LHCN-M2 (cell line): Measurements from ENCODE around the gene MCF2L. TPM values are rescaled to one million over a fixed set of nuclear protein-coding genes. Genes with fewer than 3 reads are reported as not detected.
A peak's percentile ranks its signal among the peaks of the same experiment; 100 is the strongest.
"Not testable (repeated sequence)": the region's sequence is repeated elsewhere in the genome, so short reads cannot be mapped to it uniquely, and the experiment has no call there.

Experiments
- DNase-seq: peaks from one replicate; pipeline ENCODE4 v3.0.0-alpha.2; 2012; ENCODE audit warnings: low read depth
- polyA plus RNA-seq: library from polyadenylated mRNA; unstranded; fragments of >200 nt; gene quantifications from one replicate; pipeline ENCODE4 v1.2.1, GENCODE V29; 2012; ENCODE audit warnings: missing spikeins
- total RNA-seq: library from RNA; depleted of rRNA; stranded (reverse); fragments of >200 nt; gene quantifications from 2 replicates; pipeline ENCODE4 v1.2.3, GENCODE V29; 2014; rRNA removed

Gene MCF2L, protein sequence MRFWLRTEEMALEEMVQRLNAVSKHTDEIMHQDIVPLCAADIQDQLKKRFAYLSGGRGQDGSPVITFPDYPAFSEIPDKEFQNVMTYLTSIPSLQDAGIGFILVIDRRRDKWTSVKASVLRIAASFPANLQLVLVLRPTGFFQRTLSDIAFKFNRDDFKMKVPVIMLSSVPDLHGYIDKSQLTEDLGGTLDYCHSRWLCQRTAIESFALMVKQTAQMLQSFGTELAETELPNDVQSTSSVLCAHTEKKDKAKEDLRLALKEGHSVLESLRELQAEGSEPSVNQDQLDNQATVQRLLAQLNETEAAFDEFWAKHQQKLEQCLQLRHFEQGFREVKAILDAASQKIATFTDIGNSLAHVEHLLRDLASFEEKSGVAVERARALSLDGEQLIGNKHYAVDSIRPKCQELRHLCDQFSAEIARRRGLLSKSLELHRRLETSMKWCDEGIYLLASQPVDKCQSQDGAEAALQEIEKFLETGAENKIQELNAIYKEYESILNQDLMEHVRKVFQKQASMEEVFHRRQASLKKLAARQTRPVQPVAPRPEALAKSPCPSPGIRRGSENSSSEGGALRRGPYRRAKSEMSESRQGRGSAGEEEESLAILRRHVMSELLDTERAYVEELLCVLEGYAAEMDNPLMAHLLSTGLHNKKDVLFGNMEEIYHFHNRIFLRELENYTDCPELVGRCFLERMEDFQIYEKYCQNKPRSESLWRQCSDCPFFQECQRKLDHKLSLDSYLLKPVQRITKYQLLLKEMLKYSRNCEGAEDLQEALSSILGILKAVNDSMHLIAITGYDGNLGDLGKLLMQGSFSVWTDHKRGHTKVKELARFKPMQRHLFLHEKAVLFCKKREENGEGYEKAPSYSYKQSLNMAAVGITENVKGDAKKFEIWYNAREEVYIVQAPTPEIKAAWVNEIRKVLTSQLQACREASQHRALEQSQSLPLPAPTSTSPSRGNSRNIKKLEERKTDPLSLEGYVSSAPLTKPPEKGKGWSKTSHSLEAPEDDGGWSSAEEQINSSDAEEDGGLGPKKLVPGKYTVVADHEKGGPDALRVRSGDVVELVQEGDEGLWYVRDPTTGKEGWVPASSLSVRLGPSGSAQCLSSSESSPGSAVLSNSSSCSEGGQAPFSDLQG
- total RNA-seq: 10.9 and 14.5 TPM in 2 replicates
- polyA plus RNA-seq: 26.4 TPM

DNA sequence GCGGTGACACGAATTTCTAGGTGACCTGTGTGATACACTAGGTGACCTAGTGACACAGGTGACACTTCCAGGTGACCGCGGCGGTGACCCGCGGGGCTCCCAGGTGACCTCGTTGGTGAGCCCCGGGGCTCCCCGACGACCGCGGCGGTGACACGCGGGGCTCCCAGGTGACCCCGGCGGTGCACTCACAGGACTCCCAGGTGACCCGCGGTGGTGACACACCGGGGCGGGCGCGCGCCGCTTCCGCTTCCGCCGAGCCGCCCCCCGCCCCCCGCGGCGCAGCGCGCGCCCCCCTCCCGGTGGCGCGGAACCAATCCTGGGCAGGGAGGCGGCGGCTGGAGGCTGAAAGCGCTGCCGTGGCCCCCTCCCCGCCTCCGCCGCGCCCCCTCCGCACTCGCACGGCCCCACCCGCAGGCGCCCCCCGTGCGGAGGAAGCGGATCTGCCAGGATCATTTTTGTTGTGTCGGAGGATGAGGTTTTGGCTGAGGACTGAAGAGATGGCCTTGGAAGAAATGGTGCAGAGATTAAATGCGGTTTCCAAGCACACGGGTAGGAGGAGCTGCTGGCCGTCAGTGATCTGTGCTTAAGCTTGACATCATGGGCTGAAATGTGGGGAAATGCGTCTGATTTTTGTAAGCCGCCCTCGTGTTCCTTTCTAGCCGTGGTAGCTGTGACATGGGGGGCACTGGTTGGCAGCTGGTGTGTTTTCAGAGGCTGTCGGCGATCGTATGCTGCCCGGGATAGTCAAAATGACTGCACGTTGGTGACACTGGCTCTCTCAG, at the start of gene MCF2L:
Gene MCF2L, plus strand, starts transcription at position 305 of the 782 bp plus-strand sequence. Its CDS starts 166 bp downstream, at position 471.
- DNase-seq: peak; percentile 31

DNA sequence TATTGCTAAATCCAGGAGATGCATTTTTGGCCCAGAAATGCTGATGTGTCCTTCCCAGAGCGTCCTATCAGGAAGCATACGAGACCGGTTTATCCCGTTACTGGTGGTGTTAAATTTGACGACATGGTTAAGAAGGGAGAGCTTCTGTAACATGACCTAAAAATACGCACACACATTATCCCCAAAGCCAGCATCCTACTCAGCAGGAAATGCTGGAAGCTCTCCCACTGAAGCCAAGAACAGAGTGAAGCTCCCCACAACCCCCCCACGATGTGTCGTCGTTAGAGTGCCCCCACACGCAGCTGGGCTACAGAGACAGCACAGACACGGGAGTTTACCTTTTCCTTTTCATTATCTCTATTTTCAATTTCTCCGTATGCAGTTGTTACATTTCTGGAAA, 45.1 kb upstream of the MCF2L start:
- DNase-seq: no peak

DNA sequence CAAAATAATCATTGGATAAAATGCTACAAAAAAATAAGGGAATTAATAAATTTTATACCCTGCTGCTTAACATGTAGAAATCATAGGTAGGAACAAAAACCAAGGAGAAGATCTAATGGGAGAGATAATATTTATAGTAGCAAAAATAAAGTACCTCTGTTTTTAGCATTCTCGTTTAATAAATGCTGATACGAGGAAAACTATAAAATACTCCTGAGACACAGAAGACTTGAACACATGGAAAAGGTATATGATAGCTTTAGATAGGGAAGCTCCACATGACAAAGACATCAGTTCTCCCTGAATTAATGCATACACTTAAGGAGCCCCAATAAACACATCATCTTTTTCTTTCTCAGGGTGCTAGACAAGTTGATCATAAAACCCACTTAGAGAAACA, 44.6 kb upstream of the MCF2L start:
- no peak for DNase-seq

DNA sequence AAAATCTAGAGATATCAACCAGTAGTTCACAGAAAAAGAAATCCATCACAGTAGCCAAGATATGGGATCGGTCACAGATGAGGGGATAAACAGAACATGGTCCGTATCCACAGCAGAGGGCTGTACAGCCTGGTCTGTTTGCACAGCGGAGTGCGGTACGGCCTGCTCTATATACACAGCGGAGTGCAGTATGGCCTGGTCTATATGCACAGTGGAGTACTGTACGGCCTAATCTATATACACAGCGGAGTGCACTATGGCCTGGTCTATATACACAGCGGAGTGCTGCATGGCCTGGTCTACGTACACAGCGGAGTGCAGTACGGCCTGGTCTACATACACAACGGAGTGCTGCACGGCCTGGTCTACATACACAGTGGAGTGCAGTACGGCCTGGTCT, 43.0 kb upstream of the MCF2L start:
- no peak for DNase-seq

DNA sequence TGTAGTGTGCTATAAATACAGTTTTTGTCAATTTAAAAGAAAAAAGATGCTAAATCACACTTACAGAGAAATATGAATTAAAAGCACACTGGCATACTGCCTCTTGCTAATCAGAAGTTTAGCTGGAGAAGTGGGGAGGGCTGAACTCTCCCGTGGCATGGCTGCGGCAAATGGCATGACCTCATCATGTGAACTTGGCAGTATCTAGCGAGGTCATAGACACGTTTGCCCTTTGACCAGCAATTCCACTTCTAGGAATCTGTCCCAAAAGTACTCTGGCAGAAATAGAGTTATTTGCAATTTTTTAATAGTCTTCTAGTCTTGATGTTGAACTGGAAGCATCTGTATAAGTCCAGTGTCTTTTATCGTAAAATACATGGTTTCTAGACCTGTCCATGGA, 42.0 kb upstream of the MCF2L start:
- no peak for DNase-seq

DNA sequence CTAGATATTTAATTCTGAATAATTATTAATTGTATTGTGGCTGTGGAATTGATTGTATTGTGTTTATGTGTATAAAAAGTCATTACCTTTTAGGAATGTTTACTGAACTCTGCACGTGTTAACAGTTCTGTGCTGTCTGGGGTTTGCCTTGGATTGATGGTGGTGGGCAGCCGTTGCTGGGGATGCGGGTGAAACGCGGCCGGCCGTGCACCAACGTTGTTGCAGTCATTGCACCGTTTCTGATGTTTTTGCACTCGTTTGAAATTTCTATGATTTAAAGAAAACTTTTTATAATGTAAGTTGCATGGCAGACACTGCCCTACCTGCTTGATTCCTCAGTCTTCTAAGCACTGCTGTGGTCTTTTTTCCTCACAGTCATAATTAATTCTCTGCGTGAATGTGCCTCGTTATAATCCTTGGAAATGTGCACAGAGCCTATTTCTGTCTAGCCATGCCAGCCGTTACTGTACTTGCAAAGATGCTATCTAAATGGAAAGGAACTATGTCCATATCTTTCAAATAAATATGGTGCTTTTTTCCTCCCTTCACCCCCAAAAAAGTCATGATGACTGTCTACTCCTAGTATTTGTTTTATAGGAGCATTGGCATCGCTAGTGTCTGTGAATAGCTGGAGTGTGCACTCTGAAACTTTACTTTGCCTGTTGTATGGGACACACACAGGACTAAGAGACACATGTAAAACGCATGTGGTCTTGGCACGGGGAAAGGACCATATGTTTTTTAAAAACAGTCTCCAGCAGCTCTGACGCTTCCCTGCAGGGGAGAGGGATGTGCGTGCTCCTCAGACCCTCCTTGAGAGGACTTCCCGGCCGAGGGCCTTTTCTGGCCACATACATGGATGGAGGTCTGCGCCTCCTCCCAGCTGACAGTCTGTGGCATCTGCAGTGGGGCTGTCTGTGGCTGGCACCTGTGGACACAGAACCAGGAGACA, 40.7 kb upstream of the MCF2L start:
- DNase-seq: no peak

DNA sequence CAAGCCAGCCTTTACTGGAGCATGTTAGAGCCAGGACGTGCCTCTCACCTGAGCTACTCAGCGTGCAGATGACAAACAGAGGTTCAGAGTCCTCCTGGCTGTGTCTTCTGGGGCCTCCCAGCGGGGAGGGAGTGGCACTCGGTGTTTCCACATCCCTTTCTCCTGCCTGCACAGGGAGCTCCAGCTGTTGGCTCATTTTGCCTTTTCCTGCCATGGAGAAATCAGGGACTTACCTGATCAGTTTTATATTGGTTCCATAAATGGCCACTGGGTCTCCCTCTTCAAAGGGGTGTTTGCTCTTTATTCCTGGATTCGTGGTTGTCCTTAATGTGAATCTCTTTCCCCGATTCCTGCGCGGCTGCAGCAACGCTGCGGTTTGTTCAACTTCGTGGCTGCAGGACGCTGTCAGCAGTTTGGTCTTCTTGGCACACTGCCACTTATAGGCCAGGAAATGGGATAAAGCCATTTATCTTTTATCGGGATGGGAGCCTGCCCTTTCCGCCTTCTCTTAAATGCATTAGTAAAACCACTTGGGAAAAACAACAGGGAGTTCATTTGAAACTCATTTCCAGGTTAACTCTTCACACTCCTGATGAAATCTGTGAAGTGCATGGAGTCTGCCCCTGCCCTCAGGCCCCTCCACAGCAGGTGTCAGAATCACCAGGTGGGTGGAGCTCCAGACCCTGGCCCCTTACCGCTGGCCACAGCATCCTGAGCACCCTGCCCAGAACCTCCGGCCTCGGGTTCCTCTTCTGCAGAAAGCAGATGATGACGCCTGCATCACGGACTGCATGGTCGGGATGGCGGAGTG, 39.8 kb upstream of the MCF2L start:
- peak; percentile 13 for DNase-seq

DNA sequence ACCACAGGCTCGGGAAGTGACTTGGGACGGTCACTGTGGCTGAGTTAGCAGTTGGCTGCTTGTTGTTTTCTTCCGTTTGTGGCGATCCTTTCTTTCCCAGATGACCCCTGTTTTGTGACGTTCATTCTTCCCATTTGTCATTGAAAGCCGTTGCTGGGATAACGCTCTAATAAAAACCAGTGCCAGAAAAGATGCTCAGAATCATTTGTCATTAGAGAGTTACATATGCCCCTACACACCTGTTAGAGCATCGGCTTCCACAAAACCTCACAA, 39.3 kb upstream of the MCF2L start:
- no peak for DNase-seq

DNA sequence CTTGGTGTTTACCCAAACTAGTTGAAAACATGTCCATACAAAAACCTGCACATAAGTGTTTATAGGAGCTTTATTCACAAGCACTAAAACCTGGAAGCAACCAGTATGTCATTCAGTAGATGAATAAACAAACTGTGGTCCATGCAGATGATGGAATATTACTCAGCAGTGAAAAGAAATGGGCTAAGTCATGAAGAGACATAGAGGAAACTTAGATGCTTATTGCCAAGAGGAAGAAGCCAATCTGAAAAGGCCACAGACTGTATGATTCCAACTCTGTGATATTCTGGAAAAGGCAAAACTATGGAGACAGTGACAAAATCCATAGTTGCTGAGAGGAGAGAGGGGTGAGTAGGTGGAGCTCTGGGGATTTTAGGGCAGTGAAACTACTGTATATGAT, 38.8 kb upstream of the MCF2L start:
- no peak for DNase-seq

DNA sequence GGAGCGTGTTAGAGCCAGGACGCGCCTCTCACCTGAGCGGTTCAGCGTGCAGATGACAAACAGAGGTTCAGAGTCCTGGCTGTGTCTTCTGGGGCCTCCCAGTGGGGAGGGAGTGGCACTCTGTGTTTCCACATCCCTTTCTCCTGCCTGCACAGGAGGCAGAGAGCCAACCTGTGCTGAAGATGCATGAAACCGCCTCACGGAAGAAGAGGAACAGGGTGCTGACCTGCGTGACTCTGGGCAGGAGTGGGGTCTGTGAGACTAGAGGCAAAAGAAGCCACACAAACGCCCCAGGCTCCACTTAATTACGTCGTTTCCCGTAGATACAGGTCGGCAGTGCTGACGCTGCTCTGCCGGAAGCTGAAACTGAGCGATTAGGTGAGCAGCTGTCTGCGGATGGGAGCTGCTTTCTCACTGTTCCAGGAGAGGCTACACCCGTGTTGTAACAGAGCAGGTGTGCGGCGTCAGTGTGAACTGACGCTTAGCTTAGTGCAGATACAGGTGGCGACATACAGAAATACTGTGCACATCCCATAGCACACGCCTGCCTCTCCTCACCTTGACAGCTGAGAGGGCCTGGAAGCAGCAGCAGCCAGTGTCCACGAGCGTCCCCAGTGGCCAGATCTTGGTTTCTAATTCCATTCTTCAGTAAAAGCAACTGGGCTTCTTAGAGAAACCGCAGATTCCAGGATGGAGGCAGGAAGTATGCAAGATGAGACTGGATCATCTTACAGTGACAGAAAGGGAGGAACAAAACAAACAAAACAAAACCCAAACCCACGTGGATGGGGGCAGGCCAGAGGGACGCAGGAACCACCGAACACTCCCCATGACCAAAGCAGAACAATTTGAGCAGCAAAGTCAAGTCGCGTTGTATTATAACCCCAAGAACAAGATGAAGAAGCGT, 37.7 kb upstream of the MCF2L start:
- DNase-seq: peak; percentile 89

DNA sequence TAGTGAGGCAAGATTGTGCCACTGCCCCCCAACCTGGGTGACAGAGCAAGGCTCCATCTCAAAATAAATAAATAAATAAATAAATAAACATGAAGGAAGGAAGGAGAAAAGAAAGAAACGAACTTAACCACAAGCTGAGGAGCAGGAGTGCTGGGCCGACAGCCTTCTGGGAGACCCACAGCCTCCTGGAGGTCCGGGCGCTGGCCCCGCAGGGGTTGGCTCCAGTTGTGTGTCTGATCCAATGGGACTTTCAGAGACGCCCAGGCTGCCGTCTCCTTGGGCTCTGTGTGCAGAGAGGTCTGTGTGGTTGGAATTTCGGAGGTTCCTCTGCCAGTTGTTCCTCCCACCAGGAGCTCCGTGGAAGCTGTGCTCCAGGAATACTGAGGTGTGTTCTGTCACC, 36.0 kb upstream of the MCF2L start:
- DNase-seq: no peak

DNA sequence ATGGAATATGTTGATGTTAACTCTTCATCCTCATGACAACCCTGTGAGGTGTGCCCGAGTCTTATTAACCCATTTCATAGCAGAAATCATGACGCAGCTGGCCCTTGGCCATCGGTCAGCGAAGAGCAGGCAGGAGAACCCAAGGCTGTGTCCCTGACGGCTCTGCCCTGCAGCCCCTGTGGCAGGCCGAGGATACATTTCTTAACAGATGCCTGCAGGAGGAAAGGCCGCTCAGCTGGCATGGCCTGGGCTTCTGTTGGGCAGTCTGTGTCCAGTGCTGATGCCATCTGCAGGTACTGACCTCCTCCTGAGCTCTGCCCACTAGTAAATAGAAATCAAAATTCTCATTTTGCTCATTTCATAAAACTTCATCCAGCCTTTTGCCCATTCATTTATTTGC, 35.4 kb upstream of the MCF2L start:
- DNase-seq: no peak

DNA sequence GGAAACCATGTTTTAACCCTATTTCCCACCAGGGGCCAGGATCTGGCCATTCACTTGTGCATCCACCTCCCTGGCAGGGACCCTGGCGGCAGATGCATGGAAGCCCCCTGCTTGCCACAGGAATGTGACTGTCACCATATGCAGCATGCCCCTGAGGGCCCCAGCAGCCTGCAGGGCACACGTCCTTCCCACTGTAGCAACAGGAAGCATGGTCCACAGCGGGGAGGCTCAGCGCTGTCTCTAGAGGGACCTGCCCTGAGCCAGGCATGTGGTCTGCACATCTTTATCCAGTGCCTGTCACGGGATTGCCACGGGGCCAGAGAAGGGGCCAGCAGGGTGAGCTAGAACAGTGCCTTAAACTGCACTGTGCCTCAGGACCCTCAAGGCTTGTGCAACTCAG, 34.9 kb upstream of the MCF2L start:
- DNase-seq: no peak

DNA sequence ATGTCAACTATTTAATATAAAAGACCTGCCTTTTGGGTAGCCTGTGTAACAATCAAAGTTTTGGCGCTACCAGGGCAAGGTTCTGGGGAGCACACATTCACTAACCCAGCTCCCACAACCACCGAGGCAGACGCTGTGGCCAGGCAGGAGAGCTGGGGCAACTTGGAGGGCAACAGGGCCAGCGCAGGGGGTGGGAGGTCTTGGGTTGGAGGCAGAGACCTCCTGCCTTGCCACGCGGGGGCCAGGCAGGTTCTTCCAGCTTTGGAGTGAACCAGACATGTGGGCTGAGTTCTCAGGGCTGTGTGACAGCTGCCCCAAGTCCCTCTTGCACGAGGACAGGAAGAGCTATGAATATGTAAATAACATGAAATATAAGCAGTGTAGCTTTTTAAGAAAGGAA, 30.3 kb upstream of the MCF2L start:
- no peak for DNase-seq

DNA sequence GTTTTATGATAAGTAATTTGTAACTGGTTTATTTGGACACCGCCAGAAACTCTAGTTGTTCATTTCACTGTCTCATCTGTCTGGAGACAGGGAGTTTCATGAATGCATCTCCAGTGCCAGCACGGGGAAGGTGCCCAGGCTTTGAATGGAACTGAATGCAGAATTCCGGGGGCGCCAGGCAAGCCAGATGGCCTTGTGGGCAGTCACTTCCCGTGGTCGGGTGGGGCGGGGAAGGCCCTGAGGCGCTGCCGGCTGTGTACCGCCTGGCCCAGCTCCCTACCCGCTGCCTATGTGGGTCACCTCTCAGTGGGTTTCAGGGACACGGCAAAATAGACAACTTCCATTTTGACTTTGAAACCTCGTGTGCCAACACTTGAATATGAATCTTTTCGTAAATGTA, 28.8 kb upstream of the MCF2L start:
- DNase-seq: no peak

DNA sequence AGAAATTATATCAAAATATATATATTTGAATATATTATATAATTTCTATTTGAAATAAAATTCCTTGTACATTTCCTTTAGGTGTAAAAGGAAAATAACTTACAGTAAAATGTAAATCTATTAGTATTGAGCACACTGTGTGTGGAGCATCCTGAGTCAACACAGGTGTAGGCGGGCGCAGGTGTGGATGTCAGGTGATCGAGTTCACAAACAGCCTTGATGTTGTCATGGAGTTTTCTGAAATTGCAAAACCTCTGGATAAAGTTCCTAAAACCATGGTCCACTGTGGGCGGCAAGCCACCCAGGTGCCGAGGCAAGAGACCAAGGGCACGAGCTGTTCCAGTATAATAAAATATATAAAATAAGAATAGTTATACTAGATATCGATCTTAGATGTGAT, 27.7 kb upstream of the MCF2L start:
- DNase-seq: no peak

DNA sequence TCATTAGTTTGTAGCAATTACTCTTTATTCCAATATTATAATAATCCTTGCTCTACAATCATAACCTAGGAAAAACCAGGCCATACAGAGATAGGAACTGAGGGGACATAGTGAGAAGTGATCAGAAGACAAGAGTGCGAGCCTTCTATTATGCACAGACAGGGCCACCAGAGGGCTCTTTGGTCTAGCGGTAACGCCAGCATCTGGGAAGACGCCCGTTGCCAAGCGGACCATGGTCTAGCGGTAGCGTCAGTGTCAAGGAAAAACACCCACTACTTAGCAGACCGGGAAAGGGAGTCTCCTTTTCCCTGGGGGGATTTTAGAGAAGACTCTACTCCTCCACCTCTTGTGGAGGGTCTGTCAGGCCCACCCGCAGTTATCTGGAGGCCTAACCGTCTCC, 27.2 kb upstream of the MCF2L start:
- not testable (repeated sequence) for DNase-seq

DNA sequence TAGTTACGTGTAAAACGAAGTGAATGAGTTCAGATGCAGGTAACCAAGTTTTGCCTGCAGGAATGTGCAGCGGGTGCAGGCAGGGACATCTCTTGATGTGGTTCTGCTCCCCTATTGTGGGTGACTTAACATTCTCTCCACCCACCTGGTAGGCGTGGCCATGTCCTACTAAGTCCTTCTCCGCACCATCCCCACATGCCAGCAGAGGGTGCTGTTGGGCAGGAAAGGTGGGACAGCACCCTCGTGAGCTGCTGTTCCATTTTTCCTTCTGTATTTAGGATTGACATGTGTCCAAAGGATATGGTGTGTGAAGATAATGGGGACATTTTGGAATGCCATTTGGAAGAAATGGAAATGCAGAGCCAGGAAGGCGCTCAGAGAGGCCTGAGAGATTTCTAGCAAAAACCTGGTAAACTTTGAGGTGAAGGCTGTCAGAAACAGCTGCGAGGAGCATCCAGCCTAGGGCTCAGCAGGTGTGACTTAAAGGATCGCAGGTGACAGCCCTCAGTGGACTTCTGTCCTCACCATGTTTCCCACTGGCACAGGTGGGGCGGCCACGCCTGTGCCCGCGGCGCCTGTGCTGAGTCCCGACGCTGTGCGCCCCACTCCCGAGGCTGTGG, 26.2 kb upstream of the MCF2L start:
- peak; percentile 89 for DNase-seq
